C4-2B (cell line): ENCODE results near the gene MVD.

Source experiments
- ZFX ChIP-seq: fragments of 450-650 bp; IDR thresholded peaks from 2 replicates; pipeline ENCODE4 v1.6.1; 2017
- TF ChIP-seq, protein P1 (sequence below): fragments of 450-650 bp; conservative IDR thresholded peaks from 2 replicates; pipeline ENCODE4 v1.5.1; 2017; ENCODE audit warnings: mild to moderate bottlenecking

DNA sequence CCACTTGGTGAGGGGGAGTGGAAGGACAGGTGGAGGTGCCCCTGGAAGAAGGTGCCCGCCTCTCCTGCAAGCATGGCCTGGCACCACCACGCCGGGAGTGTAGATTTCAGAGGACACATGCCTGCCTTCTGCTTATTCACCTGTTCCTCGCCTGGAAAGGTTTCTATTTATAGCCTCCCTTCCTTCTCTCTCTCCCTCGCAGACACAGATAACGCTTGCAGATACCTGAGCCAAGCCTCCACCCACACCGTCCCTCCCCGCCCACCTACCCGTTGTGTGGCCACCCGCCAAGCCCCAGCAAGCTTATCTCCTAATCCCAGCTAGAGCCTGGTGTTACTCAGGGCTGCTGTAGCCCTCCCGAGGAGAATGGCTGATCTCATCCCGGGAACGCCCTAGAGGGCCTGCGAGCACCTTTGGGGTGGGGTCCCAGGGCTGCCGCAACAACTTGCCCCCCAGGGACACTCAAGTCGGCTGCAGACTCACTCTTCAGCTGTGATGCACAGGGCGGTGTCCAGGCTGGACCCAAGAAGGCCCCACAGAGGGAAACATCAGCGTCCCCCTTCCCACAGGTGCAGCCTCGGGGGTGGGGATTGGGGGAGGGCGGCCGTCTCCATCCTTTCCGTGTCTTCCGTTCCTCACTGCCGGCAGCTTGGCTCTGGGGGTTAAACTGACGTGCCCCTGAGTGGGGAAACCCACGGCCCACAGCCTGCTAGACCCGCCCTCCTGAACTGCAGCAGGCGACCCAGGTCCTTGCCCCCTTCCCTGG, 25.3 kb upstream of the MVD start:
- TF ChIP-seq, protein P1, sequence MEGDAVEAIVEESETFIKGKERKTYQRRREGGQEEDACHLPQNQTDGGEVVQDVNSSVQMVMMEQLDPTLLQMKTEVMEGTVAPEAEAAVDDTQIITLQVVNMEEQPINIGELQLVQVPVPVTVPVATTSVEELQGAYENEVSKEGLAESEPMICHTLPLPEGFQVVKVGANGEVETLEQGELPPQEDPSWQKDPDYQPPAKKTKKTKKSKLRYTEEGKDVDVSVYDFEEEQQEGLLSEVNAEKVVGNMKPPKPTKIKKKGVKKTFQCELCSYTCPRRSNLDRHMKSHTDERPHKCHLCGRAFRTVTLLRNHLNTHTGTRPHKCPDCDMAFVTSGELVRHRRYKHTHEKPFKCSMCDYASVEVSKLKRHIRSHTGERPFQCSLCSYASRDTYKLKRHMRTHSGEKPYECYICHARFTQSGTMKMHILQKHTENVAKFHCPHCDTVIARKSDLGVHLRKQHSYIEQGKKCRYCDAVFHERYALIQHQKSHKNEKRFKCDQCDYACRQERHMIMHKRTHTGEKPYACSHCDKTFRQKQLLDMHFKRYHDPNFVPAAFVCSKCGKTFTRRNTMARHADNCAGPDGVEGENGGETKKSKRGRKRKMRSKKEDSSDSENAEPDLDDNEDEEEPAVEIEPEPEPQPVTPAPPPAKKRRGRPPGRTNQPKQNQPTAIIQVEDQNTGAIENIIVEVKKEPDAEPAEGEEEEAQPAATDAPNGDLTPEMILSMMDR: no peak
- no peak for TF ChIP-seq ZFX
